RWPE1 (cell line): ENCODE results near the gene ZFAND3.

Source experiments
- CTCF ChIA-PET: fragments of 350-600 bp; sonication (Branson Sonifier 250); formaldehyde crosslinking; extraction: SDS; loops from one replicate; lab custom pipeline; 2021; lab: Yijun Ruan, JAX
- POLR2A ChIA-PET: fragments of 400-600 bp; formaldehyde crosslinking; extraction: SDS; loops from one replicate; lab custom pipeline; 2020; ENCODE audit warnings: antibody characterized with exemption; ENCODE audit not compliant: low non-redundant PET; lab: Yijun Ruan, JAX
- DNase-seq: peaks from one replicate; pipeline ENCODE4 v3.0.0; 2012; ENCODE audit warnings: low spot score
- H3K27ac ChIP-seq: fragments of 450-650 bp; 2 replicates; pipeline ENCODE4 v1.5.1; 2017
- TF ChIP-seq, protein P1 (sequence below): fragments of 450-650 bp; conservative IDR thresholded peaks from 2 replicates; pipeline ENCODE4 v1.5.1; 2017; ENCODE audit warnings: low read depth, mild to moderate bottlenecking

ZFAND3 gene

DNA sequence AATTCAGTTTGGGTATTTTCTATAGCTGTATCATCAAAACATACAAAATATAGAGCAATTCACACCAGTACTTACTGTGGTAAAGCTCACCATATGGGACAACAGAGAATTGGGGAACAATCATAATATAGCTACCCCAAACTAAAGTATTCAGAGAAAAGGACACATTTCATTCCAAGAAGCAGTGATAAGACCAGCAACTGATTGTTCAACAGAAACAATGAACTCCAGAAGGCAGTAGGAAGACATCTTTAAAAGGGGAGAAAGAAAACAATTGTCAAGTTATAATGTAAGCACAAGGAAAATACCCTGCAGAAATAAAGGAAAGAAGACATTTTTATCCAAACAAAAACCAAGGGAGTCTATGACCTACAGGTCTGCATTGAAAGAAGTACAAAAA, 210.9 kb downstream of the ZFAND3 start:
- TF ChIP-seq, protein P1, sequence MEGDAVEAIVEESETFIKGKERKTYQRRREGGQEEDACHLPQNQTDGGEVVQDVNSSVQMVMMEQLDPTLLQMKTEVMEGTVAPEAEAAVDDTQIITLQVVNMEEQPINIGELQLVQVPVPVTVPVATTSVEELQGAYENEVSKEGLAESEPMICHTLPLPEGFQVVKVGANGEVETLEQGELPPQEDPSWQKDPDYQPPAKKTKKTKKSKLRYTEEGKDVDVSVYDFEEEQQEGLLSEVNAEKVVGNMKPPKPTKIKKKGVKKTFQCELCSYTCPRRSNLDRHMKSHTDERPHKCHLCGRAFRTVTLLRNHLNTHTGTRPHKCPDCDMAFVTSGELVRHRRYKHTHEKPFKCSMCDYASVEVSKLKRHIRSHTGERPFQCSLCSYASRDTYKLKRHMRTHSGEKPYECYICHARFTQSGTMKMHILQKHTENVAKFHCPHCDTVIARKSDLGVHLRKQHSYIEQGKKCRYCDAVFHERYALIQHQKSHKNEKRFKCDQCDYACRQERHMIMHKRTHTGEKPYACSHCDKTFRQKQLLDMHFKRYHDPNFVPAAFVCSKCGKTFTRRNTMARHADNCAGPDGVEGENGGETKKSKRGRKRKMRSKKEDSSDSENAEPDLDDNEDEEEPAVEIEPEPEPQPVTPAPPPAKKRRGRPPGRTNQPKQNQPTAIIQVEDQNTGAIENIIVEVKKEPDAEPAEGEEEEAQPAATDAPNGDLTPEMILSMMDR = no peak
- ChIA-PET CTCF (no interaction called here), POLR2A (no interaction called here)
- H3K27ac ChIP-seq = no peak overlapping the region
- no peak for DNase-seq

DNA sequence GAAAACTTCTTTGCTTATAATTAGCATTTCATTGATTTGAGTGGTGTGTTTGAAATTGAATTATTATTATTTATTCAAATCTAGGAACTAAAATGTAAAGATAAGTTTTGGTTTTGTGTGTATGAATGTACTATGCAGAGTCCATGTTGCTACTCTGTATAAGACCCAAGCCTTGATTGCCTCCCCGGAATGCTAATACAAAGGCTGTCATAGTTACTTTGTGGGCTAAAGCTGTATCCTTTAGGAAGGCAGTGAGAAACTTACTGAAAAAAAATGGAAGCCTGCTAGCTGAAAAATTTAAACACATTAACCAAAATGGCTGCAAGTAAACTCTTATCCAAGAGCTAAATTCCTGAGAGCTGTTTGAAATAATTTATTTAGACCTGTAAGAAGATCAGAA, 213.3 kb downstream of the ZFAND3 start:
- no peak overlapping the region for H3K27ac ChIP-seq
- DNase-seq = no peak
- CTCF ChIA-PET = interaction anchor here (0.6 to 1.2 kb wide), 2 partner anchors 10 to 264 kb away, joined by 4 to 6 read pairs; no protein-coding TSS in a partner anchor
- TF ChIP-seq, protein P1 = no peak
- POLR2A ChIA-PET = no interaction called here

DNA sequence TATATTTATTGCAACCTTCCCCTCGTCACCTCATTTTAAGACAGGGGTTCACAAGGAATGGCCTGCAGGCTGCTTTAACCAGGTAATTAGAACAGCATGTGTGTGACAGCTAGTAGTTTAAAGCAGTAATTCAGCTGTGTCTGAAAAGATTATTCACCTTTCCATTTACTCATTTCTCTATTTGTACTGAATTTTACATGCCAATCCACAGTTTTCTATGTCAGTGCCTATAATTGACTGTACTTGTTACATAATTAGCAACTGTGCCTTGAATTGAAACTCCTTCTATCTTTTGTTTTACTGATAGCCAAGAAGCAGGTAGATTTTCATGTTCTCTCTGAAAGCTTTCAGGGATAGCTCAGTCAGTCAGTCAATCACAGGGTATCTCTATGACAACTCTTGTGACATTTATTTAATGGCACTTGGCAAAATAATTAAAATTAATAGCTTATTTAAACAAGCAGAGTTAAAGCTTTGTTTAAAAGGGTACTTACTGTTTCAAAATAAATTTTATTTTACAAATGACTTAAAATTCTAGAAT, 214.0 kb downstream of the ZFAND3 start:
- ChIA-PET CTCF (interaction anchor here (1.2 kb wide), 2 partner anchors 10 to 19 kb away, joined by 3 to 4 read pairs; no protein-coding TSS in a partner anchor), POLR2A (no interaction called here)
- no peak overlapping the region for H3K27ac ChIP-seq
- TF ChIP-seq, protein P1 = no peak
- no peak for DNase-seq

DNA sequence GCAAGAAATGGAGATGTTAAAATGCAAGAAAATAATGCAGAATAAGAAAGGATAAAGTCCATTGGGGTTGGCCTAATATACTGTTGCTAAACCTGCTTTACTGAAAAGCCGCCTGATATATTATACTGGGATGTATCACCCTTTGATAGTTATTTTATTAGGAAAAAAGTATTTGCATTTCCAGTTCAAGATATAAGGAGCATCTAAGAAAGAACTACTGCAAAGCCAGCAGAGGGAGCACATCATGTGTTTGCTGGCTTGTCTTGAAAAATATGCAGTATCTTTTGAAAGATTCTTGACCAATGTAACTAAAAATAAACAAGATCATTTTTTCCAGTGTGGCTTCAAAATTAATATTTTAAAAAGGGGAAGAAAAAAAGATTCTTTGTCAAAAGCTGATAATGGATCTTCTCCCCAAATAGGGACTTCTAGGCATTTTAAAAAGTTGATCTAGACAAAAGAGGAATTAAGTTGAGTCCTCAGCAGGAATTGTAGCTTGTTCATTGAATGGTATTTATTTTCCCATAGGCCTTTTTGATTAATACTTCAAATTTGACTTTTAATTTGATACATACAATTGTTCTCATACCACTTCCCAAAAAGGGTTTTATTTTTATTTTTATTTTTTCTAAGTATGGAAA, 214.9 kb downstream of the ZFAND3 start:
- TF ChIP-seq, protein P1 = peak; percentile 57
- H3K27ac ChIP-seq = no peak overlapping the region
- ChIA-PET POLR2A (no interaction called here), CTCF (interaction anchor here (0.6 to 1.2 kb wide), 4 partner anchors 11 to 402 kb away, joined by 3 to 5 read pairs (median 4); no protein-coding TSS in a partner anchor)
- no peak for DNase-seq

DNA sequence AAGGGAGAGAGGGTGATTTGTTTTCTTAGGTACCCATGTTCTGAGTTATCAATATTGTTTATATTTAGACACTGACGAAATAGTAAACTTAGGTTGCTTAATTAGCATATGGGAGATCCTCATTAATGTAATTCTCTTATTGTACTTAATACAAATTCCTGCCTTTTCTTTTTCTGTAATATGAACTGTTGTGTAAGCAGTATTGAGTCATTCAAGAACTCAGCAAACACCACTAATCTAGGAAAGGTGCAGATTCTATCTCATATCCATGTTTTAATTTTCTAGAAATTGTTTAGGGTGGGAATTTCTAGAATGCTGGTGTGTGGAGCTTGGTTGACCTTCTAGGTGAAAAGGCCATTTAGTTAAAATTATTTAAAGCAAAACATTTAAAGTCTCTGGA, 216.0 kb downstream of the ZFAND3 start:
- DNase-seq = no peak
- ChIA-PET POLR2A (no interaction called here), CTCF (interaction anchor here (0.6 to 1.1 kb wide), 4 partner anchors 59 to 719 kb away, joined by 3 to 4 read pairs (median 3); no protein-coding TSS in a partner anchor)

DNA sequence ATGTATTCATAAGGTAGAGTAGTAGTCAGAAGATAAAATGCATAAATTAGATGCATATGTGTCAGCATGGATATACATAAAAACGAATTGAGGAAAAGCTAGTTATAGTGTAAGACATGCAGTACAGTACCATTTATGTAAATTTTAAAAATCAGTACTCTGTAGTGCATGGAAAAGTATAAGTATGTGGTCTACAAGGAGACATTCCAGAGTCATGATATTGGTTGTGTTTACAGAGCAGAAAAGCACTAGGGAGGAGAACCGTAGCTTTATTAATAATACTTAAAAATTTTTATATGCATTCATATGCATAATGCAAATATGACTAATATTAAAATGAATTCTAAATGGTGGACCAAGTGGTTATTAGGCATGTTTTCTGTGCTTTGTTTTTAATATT, 220.0 kb downstream of the ZFAND3 start:
- CTCF ChIA-PET = no interaction called here
- TF ChIP-seq, protein P1 = no peak

More for the DNA sequence above, 216.0 kb downstream of the ZFAND3 start:
- H3K27ac ChIP-seq = no peak overlapping the region
- TF ChIP-seq, protein P1 = no peak

More for the DNA sequence above, 220.0 kb downstream of the ZFAND3 start:
- H3K27ac ChIP-seq = no peak overlapping the region
- no peak for DNase-seq
- POLR2A ChIA-PET = no interaction called here
